OCI-LY7 (cell line): ENCODE results near the gene TXNRD1. TPM values are rescaled to one million over a fixed set of nuclear protein-coding genes. Genes with fewer than 3 reads are reported as not detected.
"Not testable (repeated sequence)": the region's sequence is repeated elsewhere in the genome, so short reads cannot be mapped to it uniquely, and the experiment has no call there.

Experiments
- BruUV-seq: library from RNA; stranded (reverse); fragments of 400-500 nt; replicated peaks from 2 replicates; lab custom pipeline; 2021; lab: Mats Ljungman, UMichigan
- CTCF ChIA-PET: fragments of 300-600 bp; sonication (Branson Sonifier 250); formaldehyde crosslinking; loops from one replicate; lab custom pipeline; 2022; ENCODE audit warnings: antibody characterized with exemption; ENCODE audit not compliant: unreplicated experiment; lab: Charles Lee
- POLR2A ChIA-PET: fragments of 300-600 bp; sonication (Branson Sonifier 250); formaldehyde crosslinking; loops from one replicate; lab custom pipeline; 2022; ENCODE audit warnings: antibody characterized with exemption; lab: Charles Lee
- DNase-seq: peaks from one replicate; pipeline ENCODE4 v3.0.0-alpha.2; 2015; ENCODE audit warnings: low spot score
- H2AFZ ChIP-seq: fragments of 200-600 bp; sonication (generic), shearing (Covaris generic); 2 replicates; pipeline ENCODE4 v1.6.1; 2014; ENCODE audit warnings: mild to moderate bottlenecking, antibody characterized with exemption, low read length, moderate library complexity
- H3K27ac ChIP-seq: fragments of 200-600 bp; sonication (generic); 2 replicates; pipeline ENCODE4 v1.5.1; 2014; ENCODE audit warnings: mixed run types, low read depth, mild to moderate bottlenecking, moderate library complexity, low read length, inconsistent platforms; ENCODE audit not compliant: poor library complexity, severe bottlenecking
- H3K36me3 ChIP-seq: fragments of 200-600 bp; sonication (generic); 2 replicates; pipeline ENCODE4 v1.6.1; 2014; ENCODE audit warnings: mild to moderate bottlenecking, antibody characterized with exemption, low read length, moderate library complexity, mixed read lengths; ENCODE audit not compliant: insufficient read depth
- H3K4me1 ChIP-seq: fragments of 200-600 bp; sonication (generic); 2 replicates; pipeline ENCODE4 v1.5.1; 2014; ENCODE audit warnings: mild to moderate bottlenecking, low read length; ENCODE audit not compliant: insufficient read depth, poor library complexity, severe bottlenecking
- H3K4me2 ChIP-seq: fragments of 200-600 bp; sonication (generic); 2 replicates; pipeline ENCODE4 v1.6.1; 2014; ENCODE audit warnings: mild to moderate bottlenecking, low read length
- H3K4me3 ChIP-seq: fragments of 200-600 bp; sonication (generic); 2 replicates; pipeline ENCODE4 v1.5.1; 2014; ENCODE audit warnings: mild to moderate bottlenecking, low read depth, low read length; ENCODE audit not compliant: poor library complexity, severe bottlenecking
- H3K79me2 ChIP-seq: fragments of 200-600 bp; sonication (generic); 2 replicates; pipeline ENCODE4 v1.6.1; 2016; ENCODE audit warnings: low read depth, mild to moderate bottlenecking, low read length, moderate library complexity, mixed read lengths; ENCODE audit not compliant: insufficient read depth
- H3K9me2 ChIP-seq: fragments of 200-600 bp; sonication (generic); 2 replicates; pipeline ENCODE4 v1.6.1; 2016; ENCODE audit warnings: mild to moderate bottlenecking, low read length, mixed read lengths; ENCODE audit not compliant: insufficient read depth
- H3K9me3 ChIP-seq: fragments of 200-600 bp; sonication (generic); 2 replicates; pipeline ENCODE4 v1.6.1; 2014; ENCODE audit warnings: mild to moderate bottlenecking, mixed run types, low read length, mixed read lengths
- H4K20me1 ChIP-seq: fragments of 200-600 bp; sonication (generic); 2 replicates; pipeline ENCODE4 v1.6.1; 2014; ENCODE audit warnings: mild to moderate bottlenecking, antibody characterized with exemption, low read length, moderate library complexity, mixed read lengths; ENCODE audit not compliant: insufficient read depth
- EZH2phosphoT487 ChIP-seq: fragments of 200-600 bp; sonication (generic); IDR thresholded peaks from 2 replicates; pipeline ENCODE4 v1.6.1; 2018; ENCODE audit warnings: low read depth, borderline replicate concordance, mild to moderate bottlenecking, mixed run types, antibody characterized with exemption, low read length, moderate library complexity, mixed read lengths
- intact Hi-C: fragments of 100-400 bp; cut with micrococcal nuclease; formaldehyde crosslinking; loops from one replicate; pipeline ENCODE4 v1.10.0; 2022; ENCODE audit not compliant: unreplicated experiment
- total RNA-seq, 2 experiments: library from RNA; depleted of rRNA in 1 of 2; stranded (reverse); fragments of >200 nt in 1 of 2; shearing (Covaris generic) in 1 of 2; gene quantifications; 2 replicates each; pipeline ENCODE4 v1.2.3, GENCODE V29; 2014 to 2022
- TF ChIP-seq, protein P1 (sequence below): fragments of 200-600 bp; sonication (generic); conservative IDR thresholded peaks from 2 replicates; pipeline ENCODE4 v1.5.1; 2014; ENCODE audit warnings: mild to moderate bottlenecking, antibody characterized with exemption, low read length, moderate library complexity, mixed read lengths

TXNRD1 gene
- total RNA-seq, 2 experiments from 2014 or later, result 117 to 132 TPM

DNA sequence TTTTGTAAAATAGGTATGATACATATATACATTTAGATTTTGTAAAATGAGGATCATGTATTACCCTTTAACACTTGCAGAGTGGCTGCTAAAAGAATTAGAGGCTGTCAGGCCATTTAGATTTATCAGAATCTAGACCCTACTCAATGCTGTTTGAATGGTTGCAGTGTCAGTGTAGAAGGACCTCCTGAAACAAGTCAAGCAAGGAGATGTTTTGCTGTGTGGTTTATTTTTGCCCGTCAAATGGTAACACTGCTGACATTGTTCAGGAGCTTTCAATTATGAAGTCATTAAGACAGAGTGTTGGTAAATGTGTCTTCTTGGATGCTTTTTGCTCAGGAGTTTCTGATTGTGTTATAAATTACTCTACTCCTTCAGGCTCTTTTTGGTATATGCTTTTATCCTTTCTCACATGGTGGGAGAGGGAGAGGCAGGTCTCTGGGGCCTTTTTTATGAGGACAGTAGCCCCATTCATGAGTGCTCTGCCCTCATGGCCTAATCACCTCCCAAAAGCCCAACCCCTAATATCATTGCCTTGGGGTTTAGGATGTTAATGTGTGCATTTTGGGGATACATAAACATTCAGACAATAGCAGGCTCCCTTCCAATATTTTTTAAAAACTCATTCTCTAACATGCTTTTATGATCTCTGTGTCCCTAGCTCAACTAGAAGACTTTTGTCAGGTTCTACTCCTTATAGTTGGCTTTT is 104.5 kb downstream of the TXNRD1 start:
- POLR2A ChIA-PET, result interaction anchor here (0.6 to 0.7 kb wide), 2 partner anchors 11 to 14 kb away, joined by 3 read pairs; no protein-coding TSS in a partner anchor
- Histone ChIP-seq H3K4me3 (no peak overlapping the region), H3K4me1 (no peaks in the 10 kb centered on the region), H2AFZ (no peak overlapping the region), H4K20me1 (no peaks in the 10 kb centered on the region), H3K4me2 (no peak overlapping the region), H3K9me3 (no peaks in the 10 kb centered on the region), H3K79me2 (0 out of 2 replicates have a peak, but pooled peaks cover 3% of the 10 kb centered on the region), H3K27ac (no peak overlapping the region), H3K36me3 (peaks cover 88% of the 10 kb centered on the region), H3K9me2 (no peaks in the 10 kb centered on the region)
- BruUV-seq, result no TSS peak
- intact Hi-C loops, result no loop called here
- CTCF ChIA-PET, result no interaction called here
- TF ChIP-seq, protein P1, sequence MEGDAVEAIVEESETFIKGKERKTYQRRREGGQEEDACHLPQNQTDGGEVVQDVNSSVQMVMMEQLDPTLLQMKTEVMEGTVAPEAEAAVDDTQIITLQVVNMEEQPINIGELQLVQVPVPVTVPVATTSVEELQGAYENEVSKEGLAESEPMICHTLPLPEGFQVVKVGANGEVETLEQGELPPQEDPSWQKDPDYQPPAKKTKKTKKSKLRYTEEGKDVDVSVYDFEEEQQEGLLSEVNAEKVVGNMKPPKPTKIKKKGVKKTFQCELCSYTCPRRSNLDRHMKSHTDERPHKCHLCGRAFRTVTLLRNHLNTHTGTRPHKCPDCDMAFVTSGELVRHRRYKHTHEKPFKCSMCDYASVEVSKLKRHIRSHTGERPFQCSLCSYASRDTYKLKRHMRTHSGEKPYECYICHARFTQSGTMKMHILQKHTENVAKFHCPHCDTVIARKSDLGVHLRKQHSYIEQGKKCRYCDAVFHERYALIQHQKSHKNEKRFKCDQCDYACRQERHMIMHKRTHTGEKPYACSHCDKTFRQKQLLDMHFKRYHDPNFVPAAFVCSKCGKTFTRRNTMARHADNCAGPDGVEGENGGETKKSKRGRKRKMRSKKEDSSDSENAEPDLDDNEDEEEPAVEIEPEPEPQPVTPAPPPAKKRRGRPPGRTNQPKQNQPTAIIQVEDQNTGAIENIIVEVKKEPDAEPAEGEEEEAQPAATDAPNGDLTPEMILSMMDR, result no peak
- no peak for TF ChIP-seq EZH2phosphoT487
- DNase-seq, result no peak

DNA sequence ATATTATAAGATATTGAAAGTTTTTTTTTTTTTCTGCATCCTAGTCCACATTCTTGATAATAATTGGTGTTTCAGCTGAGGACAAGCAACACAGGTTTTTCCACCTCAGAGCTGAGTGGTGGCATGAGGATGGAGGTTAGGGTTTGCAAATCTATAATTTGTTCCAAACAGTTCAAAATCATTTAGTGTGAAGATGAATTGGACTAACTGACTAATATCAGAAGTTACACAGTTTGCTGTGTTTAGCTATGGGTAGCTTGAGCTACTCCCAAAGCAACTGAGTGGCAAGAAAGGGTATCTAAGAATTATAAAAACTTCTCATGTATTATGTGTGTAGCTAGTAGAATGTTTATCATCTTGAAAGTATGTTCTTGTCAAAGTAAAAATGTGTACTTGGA is 105.0 kb downstream of the TXNRD1 start:
- H3K4me2 ChIP-seq, result no peak overlapping the region
- POLR2A ChIA-PET, result interaction anchor here (0.6 to 0.7 kb wide), 2 partner anchors 12 to 15 kb away, joined by 3 read pairs; no protein-coding TSS in a partner anchor
- H3K9me3 ChIP-seq, result no peaks in the 10 kb centered on the region
- CTCF ChIA-PET, result interaction anchor here (0.8 kb wide), 1 partner anchor 32 kb away, joined by 4 read pairs; no protein-coding TSS in a partner anchor
- TF ChIP-seq EZH2phosphoT487, result no peak
- TF ChIP-seq, protein P1, result no peak
- no peak overlapping the region for H3K27ac ChIP-seq
- no peaks in the 10 kb centered on the region for H4K20me1 ChIP-seq
- H2AFZ ChIP-seq, result no peak overlapping the region
- H3K79me2 ChIP-seq, result 0 out of 2 replicates have a peak, but pooled peaks cover 3% of the 10 kb centered on the region
- no peaks in the 10 kb centered on the region for H3K4me1 ChIP-seq
- no peak for DNase-seq
- H3K9me2 ChIP-seq, result no peaks in the 10 kb centered on the region
- intact Hi-C loops, result no loop called here
- BruUV-seq, result no TSS peak
- H3K36me3 ChIP-seq, result peaks cover 88% of the 10 kb centered on the region
- no peak overlapping the region for H3K4me3 ChIP-seq

DNA sequence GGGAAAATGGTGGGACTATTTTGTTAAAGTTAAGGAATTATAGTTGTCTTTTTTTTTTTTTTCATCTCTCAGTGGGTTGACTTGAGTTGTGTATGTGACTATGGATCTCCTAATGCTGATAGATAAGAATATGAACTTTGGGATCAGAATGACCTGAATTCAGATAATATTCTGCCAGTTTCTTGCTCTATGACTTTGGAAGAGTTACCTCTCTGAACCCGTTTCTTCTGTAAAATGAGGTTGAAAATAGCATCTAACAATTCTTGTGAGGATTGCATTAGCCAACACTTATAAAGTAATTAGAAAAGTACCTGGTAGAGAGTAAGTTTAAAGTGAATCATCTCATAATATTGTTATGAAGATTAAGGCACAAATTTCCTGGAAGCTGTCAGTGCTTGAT is 106.4 kb downstream of the TXNRD1 start:
- Histone ChIP-seq H3K4me3 (no peak overlapping the region), H3K9me2 (no peaks in the 10 kb centered on the region), H2AFZ (no peak overlapping the region), H4K20me1 (no peaks in the 10 kb centered on the region), H3K36me3 (peaks cover 90% of the 10 kb centered on the region), H3K9me3 (no peaks in the 10 kb centered on the region), H3K4me1 (no peaks in the 10 kb centered on the region), H3K79me2 (no peaks in the 10 kb centered on the region), H3K27ac (no peak overlapping the region), H3K4me2 (no peak overlapping the region)
- no TSS peak for BruUV-seq
- ChIA-PET POLR2A (interaction anchor here (0.6 to 0.7 kb wide), 4 partner anchors 8 to 116 kb away, joined by 3 to 7 read pairs (median 3); no protein-coding TSS in a partner anchor), CTCF (no interaction called here)
- intact Hi-C loops, result no loop called here
- TF ChIP-seq, protein P1, result no peak
- TF ChIP-seq EZH2phosphoT487, result no peak
- no peak for DNase-seq

DNA sequence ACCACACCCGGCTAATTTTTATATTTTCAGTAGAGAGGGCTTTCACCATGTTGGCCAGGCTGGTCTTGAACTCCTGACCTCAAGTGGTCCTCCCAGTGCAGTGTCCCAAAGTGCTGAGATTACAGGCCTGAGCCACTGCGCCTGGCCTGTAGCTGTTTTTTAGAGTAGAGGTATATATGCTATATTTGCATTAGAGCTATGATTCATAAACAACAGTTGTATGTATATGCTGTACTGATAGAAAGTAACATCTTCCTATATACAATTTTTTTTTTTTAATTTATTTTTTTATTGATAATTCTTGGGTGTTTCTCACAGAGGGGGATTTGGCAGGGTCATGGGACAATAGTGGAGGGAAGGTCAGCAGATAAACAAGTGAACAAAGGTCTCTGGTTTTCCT is 107.0 kb downstream of the TXNRD1 start:
- BruUV-seq, intact Hi-C loops: not testable (repeated sequence)

More for the DNA sequence above, 107.0 kb downstream of the TXNRD1 start:
- H4K20me1 ChIP-seq, H3K9me2 ChIP-seq, CTCF ChIA-PET, H2AFZ ChIP-seq, H3K4me3 ChIP-seq, H3K4me2 ChIP-seq, H3K4me1 ChIP-seq, H3K27ac ChIP-seq, H3K9me3 ChIP-seq, H3K79me2 ChIP-seq, DNase-seq: not testable (repeated sequence)
- POLR2A ChIA-PET, result interaction anchor here (0.6 to 0.7 kb wide), 3 partner anchors 9 to 116 kb away, joined by 3 to 7 read pairs (median 3); no protein-coding TSS in a partner anchor
- H3K36me3 ChIP-seq, result peaks cover 90% of the 10 kb centered on the region
